CD14-positive monocyte (primary cell): ENCODE results near the gene ZBTB49. TPM values are rescaled to one million over a fixed set of nuclear protein-coding genes. Genes with fewer than 3 reads are reported as not detected.

ENCODE experiments used
- DNase-seq, 3 donors: peaks; one replicate each; pipeline ENCODE4 v3.0.0-alpha.2; 2011 to 2022
- H2AFZ ChIP-seq: 2 replicates; pipeline ENCODE4 v1.6.0; 2012; ENCODE audit warnings: mild to moderate bottlenecking, low read depth, low read length, inconsistent platforms; ENCODE audit not compliant: insufficient read depth, poor library complexity, severe bottlenecking
- H3K27ac ChIP-seq, 2 donors: 1 replicate in 1 of 2; 2 replicates in 1 of 2; pipeline ENCODE4 v1.5.1; 2012 to 2013; ENCODE audit warnings: low read length in 2 of 2, control low read depth in 1 of 2, inconsistent platforms in 1 of 2, low read depth in 1 of 2, mild to moderate bottlenecking in 1 of 2
- H3K27me3 ChIP-seq, 2 donors: one replicate each; pipeline versions ENCODE4 v1.6.0 to v1.6.1; 2011 to 2013; ENCODE audit warnings: low read length in 2 of 2; ENCODE audit not compliant: control insufficient read depth in 2 of 2, insufficient read depth in 2 of 2
- H3K36me3 ChIP-seq, 2 donors: replicated peaks in 1 of 2; 1 replicate in 1 of 2; 2 replicates in 1 of 2; pipeline versions ENCODE4 v1.5.1 to v1.6.1; 2012 to 2013; ENCODE audit warnings: low read length in 2 of 2, control low read depth in 1 of 2, inconsistent platforms in 1 of 2, mild to moderate bottlenecking in 1 of 2; ENCODE audit not compliant: insufficient read depth in 2 of 2, control insufficient read depth in 1 of 2
- H3K4me1 ChIP-seq, 2 donors: 1 replicate in 1 of 2; 2 replicates in 1 of 2; pipeline versions ENCODE4 v1.5.1 to v1.6.1; 2012 to 2013; ENCODE audit warnings: low read length in 2 of 2, control low read depth in 1 of 2, inconsistent platforms in 1 of 2, mild to moderate bottlenecking in 1 of 2, moderate library complexity in 1 of 2; ENCODE audit not compliant: insufficient read depth in 2 of 2, control insufficient read depth in 1 of 2
- H3K4me2 ChIP-seq: replicated peaks from 2 replicates; pipeline ENCODE3; 2012; ENCODE audit warnings: low read length, moderate library complexity, mild to moderate bottlenecking; ENCODE audit not compliant: poor library complexity, severe bottlenecking; ENCODE audit errors: extremely low read depth
- H3K4me3 ChIP-seq, 3 experiments: fragments of 200-600 bp in 1 of 3; sonication (generic) in 1 of 3; replicated peaks in 1 of 3; 1 replicate in 2 of 3; 2 replicates in 1 of 3; pipeline ENCODE4 v1.5.1; 2011 to 2013; ENCODE audit warnings: low read length in 3 of 3, mild to moderate bottlenecking in 3 of 3, control low read depth in 2 of 3, low read depth in 2 of 3, inconsistent platforms in 1 of 3, moderate library complexity in 1 of 3
- H3K79me2 ChIP-seq: 2 replicates; pipeline ENCODE4 v1.6.0; 2012; ENCODE audit warnings: mild to moderate bottlenecking, control low read depth, inconsistent platforms, low read length, moderate library complexity; ENCODE audit not compliant: insufficient read depth
- H3K9ac ChIP-seq: 2 replicates; pipeline ENCODE4 v1.6.0; 2017; ENCODE audit warnings: low read length, mild to moderate bottlenecking; ENCODE audit not compliant: insufficient read depth, poor library complexity, severe bottlenecking
- H3K9me3 ChIP-seq, 2 donors: replicated peaks in 1 of 2; 1 replicate in 1 of 2; 2 replicates in 1 of 2; pipeline versions ENCODE4 v1.5.1 to v1.6.1; 2012 to 2013; ENCODE audit warnings: low read length in 2 of 2, control low read depth in 1 of 2; ENCODE audit not compliant: control insufficient read depth in 1 of 2, insufficient read depth in 1 of 2
- H4K20me1 ChIP-seq: 2 replicates; pipeline ENCODE4 v1.6.0; 2012; ENCODE audit warnings: mild to moderate bottlenecking, low read length, control low read depth, moderate library complexity; ENCODE audit not compliant: insufficient read depth
- H3K27ac Mint-ChIP-seq, 7 donors: one replicate each; pipeline ENCODE4 v1.8.0; 2020; ENCODE audit warnings: mild to moderate bottlenecking in 7 of 7, mixed read lengths in 7 of 7, moderate library complexity in 6 of 7, inconsistent platforms in 2 of 7
- H3K27me3 Mint-ChIP-seq, 3 donors: one replicate each; pipeline ENCODE4 v1.8.0; 2021 to 2022; ENCODE audit warnings: low read depth in 3 of 3, mild to moderate bottlenecking in 3 of 3, mixed read lengths in 3 of 3, moderate library complexity in 3 of 3, inconsistent platforms in 1 of 3
- H3K36me3 Mint-ChIP-seq, 2 donors: one replicate each; pipeline ENCODE4 v1.8.0; 2020; ENCODE audit warnings: mixed read lengths in 2 of 2, inconsistent platforms in 1 of 2, mild to moderate bottlenecking in 1 of 2
- H3K4me1 Mint-ChIP-seq: one replicate; pipeline ENCODE4 v1.8.0; 2020; ENCODE audit warnings: mild to moderate bottlenecking, mixed read lengths
- H3K4me3 Mint-ChIP-seq, 2 donors: one replicate each; pipeline ENCODE4 v1.8.0; 2020; ENCODE audit warnings: mild to moderate bottlenecking in 2 of 2, mixed read lengths in 2 of 2, moderate library complexity in 1 of 2
- H3K9me3 Mint-ChIP-seq, 7 donors: one replicate each; pipeline ENCODE4 v1.8.0; 2020 to 2022; ENCODE audit warnings: mixed read lengths in 7 of 7, mild to moderate bottlenecking in 6 of 7, moderate library complexity in 6 of 7, inconsistent platforms in 2 of 7
- WGBS: methylation state at CpG from one replicate; pipeline ENCODE4 v1.1.5; 2013; ENCODE audit warnings: missing lambda C conversion rate; ENCODE audit not compliant: insufficient coverage; 5-methylcytosine and 5-hydroxymethylcytosine counted together
- intact Hi-C, 2 donors: fragments of 100-400 bp; cut with micrococcal nuclease; formaldehyde crosslinking; loops; one replicate each; pipeline versions ENCODE4 v1.15.0 to v1.15.1; 2023
- polyA plus RNA-seq, 3 donors: library from polyadenylated mRNA; depleted of rRNA in 1 of 3; unstranded in 2 of 3; stranded (reverse) in 1 of 3; fragments of 300-500 nt in 2 of 3; fragments of >200 nt in 1 of 3; fragmentation: Illumina TruSeq in 2 of 3; gene quantifications; 1 replicate in 2 of 3; 2 replicates in 1 of 3; pipeline ENCODE4 v1.2.3, GENCODE V29; 2012 to 2021
- TF ChIP-seq, protein P1 (sequence below): fragments of 200-600 bp; IDR thresholded peaks from one replicate; pipeline ENCODE4 v1.8.0; 2022; ENCODE audit warnings: antibody characterized with exemption, mild to moderate bottlenecking

ZBTB49 gene
- polyA plus RNA-seq, 3 donors = 1.4 to 3.8 (median 1.7) TPM

DNA sequence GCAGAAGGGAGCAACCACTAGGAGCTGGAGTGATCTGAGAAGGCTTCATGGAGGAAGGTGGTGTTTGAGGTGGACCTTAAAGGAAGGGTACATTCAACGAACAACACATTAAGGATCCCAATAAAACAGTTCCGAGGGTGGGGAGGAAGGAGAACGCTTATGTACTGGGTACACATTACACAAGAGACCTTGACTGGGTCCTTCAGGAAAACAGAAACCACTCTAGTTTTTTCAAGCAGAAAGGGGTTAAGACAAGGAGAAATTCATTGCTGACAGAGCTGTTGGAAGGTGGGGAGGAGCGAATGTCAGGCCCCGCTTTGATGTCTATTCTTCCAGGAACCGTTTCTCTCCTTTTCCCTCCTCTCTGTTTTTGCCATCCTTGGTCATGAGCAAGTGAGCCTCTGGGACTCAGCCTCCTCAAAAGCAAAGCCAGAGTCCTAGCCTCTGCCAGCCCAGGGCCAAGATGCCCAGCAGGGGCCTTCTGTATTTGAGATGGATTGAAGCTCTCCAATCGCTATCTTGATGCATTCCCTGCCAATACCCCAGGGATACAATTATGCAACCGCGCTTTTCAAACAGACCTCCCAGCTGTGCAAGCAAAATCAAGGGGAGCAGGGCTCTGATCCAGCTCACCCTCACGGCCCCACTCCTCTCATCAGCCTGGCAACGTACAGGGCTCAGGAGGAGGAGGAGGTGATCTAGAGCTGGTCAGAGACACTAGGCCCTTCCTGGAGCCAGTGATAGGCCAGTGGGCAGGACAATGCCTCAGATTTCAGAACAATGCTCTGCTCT lies 48.4 kb downstream of the ZBTB49 start:
- TF ChIP-seq, protein P1, sequence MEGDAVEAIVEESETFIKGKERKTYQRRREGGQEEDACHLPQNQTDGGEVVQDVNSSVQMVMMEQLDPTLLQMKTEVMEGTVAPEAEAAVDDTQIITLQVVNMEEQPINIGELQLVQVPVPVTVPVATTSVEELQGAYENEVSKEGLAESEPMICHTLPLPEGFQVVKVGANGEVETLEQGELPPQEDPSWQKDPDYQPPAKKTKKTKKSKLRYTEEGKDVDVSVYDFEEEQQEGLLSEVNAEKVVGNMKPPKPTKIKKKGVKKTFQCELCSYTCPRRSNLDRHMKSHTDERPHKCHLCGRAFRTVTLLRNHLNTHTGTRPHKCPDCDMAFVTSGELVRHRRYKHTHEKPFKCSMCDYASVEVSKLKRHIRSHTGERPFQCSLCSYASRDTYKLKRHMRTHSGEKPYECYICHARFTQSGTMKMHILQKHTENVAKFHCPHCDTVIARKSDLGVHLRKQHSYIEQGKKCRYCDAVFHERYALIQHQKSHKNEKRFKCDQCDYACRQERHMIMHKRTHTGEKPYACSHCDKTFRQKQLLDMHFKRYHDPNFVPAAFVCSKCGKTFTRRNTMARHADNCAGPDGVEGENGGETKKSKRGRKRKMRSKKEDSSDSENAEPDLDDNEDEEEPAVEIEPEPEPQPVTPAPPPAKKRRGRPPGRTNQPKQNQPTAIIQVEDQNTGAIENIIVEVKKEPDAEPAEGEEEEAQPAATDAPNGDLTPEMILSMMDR = no peak
- H2AFZ ChIP-seq = no peak overlapping the region
- no peak overlapping the region for H3K4me3 ChIP-seq
- no peaks in the 10 kb centered on the region for H3K9me3 Mint-ChIP-seq
- no peak for DNase-seq
- H3K27ac ChIP-seq = no peak overlapping the region
- H3K9me3 ChIP-seq = no peaks in the 10 kb centered on the region
- no peak overlapping the region for H3K4me2 ChIP-seq
- H3K27me3 ChIP-seq = no peaks in the 10 kb centered on the region
- H3K27me3 Mint-ChIP-seq = peaks cover 4 to 12% (median 11%) of the 10 kb centered on the region in 3 donors
- no peaks in the 10 kb centered on the region for H3K79me2 ChIP-seq
- no peak overlapping the region for H3K9ac ChIP-seq
- no peak overlapping the region for H3K27ac Mint-ChIP-seq
- intact Hi-C loops = loop anchor here in 1 of 2 donors (5.0 kb wide), 1 partner anchor 86 kb away; no protein-coding TSS in a partner anchor
- peaks cover 2% of the 10 kb centered on the region for H3K4me1 Mint-ChIP-seq
- H3K36me3 Mint-ChIP-seq = no peaks in the 10 kb centered on the region
- H3K4me3 Mint-ChIP-seq = no peak overlapping the region
- WGBS = 100% methylated on average over 1 of the region's 11 CpGs
- H4K20me1 ChIP-seq = no peaks in the 10 kb centered on the region
- H3K36me3 ChIP-seq = no peaks in the 10 kb centered on the region
- H3K4me1 ChIP-seq = no peaks in the 10 kb centered on the region

DNA sequence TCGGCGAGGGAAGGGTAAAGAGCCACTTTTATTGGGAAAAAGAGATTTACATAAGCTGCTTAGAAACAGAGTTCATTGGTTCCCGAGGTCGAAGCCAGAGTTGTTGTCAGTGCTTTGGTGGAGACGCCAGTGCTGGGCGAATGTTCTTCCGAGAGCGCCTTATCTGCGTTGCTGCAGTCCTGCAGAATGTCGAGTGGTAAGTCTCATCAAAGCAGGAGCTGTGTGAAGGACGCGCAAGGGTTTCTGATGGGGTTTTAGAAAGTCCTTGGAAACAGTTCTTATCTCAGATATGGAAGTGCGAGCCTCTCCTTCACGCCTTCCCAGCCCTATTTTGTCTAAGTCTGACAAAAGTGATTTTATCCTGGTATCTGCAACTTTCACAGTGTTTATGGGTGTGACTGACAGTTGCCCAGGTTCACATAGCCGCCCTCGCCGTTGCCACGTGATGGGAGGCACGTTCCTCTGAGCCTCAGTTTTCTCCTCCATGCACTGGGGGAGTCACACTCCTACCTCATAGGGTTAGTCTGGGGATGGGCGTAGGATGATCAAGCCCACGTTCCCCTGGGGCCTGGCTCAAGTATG lies 49.5 kb downstream of the ZBTB49 start:
- TF ChIP-seq, protein P1 = no peak
- no peaks in the 10 kb centered on the region for H3K9me3 Mint-ChIP-seq
- Histone ChIP-seq H2AFZ (no peak overlapping the region), H3K27ac (no peak overlapping the region), H3K4me1 (no peaks in the 10 kb centered on the region), H3K36me3 (no peaks in the 10 kb centered on the region), H3K27me3 (no peaks in the 10 kb centered on the region), H3K4me2 (no peak overlapping the region), H3K79me2 (no peaks in the 10 kb centered on the region), H3K4me3 (no peak overlapping the region), H3K9ac (no peak overlapping the region), H3K9me3 (no peaks in the 10 kb centered on the region), H4K20me1 (no peaks in the 10 kb centered on the region)
- H3K36me3 Mint-ChIP-seq = no peaks in the 10 kb centered on the region
- intact Hi-C loops = loop anchor here in 1 of 2 donors (5.0 kb wide), 1 partner anchor 87 kb away; no protein-coding TSS in a partner anchor
- H3K4me1 Mint-ChIP-seq = peaks cover 2% of the 10 kb centered on the region
- 76% methylated on average over 16 of the region's 21 CpGs for WGBS
- peaks cover 2 to 13% (median 9%) of the 10 kb centered on the region in 3 donors for H3K27me3 Mint-ChIP-seq
- no peak overlapping the region for H3K27ac Mint-ChIP-seq
- no peak overlapping the region for H3K4me3 Mint-ChIP-seq
- no peak for DNase-seq
